MM.1S (cell line): Measurements from ENCODE around the gene CACNB2.

Experiments
- CTCF ChIP-seq: fragments of 300-600 bp; sonication (generic); IDR thresholded peaks from 2 replicates; pipeline ENCODE4 v1.5.1; 2016; ENCODE audit warnings: antibody characterized with exemption, low read length, mixed read lengths
- EZH2 ChIP-seq: fragments of 300-600 bp; sonication (generic); optimal IDR thresholded peaks from 2 replicates; pipeline ENCODE3; 2017; ENCODE audit warnings: low read depth, mild to moderate bottlenecking, antibody characterized with exemption, low read length, mixed read lengths
- EZH2phosphoT487 ChIP-seq: fragments of 300-600 bp; sonication (generic); IDR thresholded peaks from 2 replicates; pipeline ENCODE4 v1.6.1; 2018; ENCODE audit warnings: antibody characterized with exemption, low read length

GRCh38 chr10:18332048-18332447 is 191.8 kb downstream of the CACNB2 start:
- TF ChIP-seq CTCF = no peak
- no peak for TF ChIP-seq EZH2
- no peak for TF ChIP-seq EZH2phosphoT487
